ENCODE data around the gene ZDHHC8. TPM values are rescaled to one million over a fixed set of nuclear protein-coding genes. Genes with fewer than 3 reads are reported as not detected.

ZDHHC8 gene
- total and polyA plus RNA-seq, 10 of the 15 experiments (the other 5 are each of a cell fraction or from before 2014, with no cell fraction given) = 0.03 to 46.3 (median 5.3) TPM

GRCh38 chr22:20178915-20179227 lies 47.3 kb downstream of the ZDHHC8 start:
- ATAC-seq (no peak), DNase-seq (ENCODE audit: low read depth, low spot score) (no peak), FAIRE-seq (no peak)
- RAD21 ChIA-PET (ENCODE audit: unreplicated experiment) = no interaction called here
- Histone ChIP-seq H3K36me3 (ENCODE audit: control insufficient read depth in 2 of 2, insufficient read depth in 2 of 2, low read length in 1 of 2) (no peaks in the 10 kb centered on the region), H2AFZ (ENCODE audit: control insufficient read depth, low read depth, low read length) (no peak overlapping the region), H3K27me3 (replicated peaks in 1 of 2; ENCODE audit: control insufficient read depth in 2 of 2, insufficient read depth in 2 of 2, low read length in 1 of 2) (no peaks in the 10 kb centered on the region; a peak in 1 of 4 replicates), H4K20me1 (ENCODE audit: control insufficient read depth, insufficient read depth) (no peaks in the 10 kb centered on the region), H3K4me3 (no peak overlapping the region), H3K27ac (ENCODE audit: control insufficient read depth, insufficient read depth) (no peak overlapping the region), H3K9ac (ENCODE audit: control insufficient read depth, insufficient read depth, low read length) (no peak overlapping the region), H3K9me3 (replicated peaks; ENCODE audit: control insufficient read depth, insufficient read depth, low read length) (no peaks in the 10 kb centered on the region), H3K4me2 (ENCODE audit: control insufficient read depth, insufficient read depth) (no peak overlapping the region), H3K4me1 (ENCODE audit: control insufficient read depth, insufficient read depth, low read length) (no peaks in the 10 kb centered on the region), H3K79me2 (ENCODE audit: control insufficient read depth, insufficient read depth, low read length) (no peaks in the 10 kb centered on the region)
- SMC1A ChIA-PET (ENCODE audit: uncharacterized antibody, unreplicated experiment) = no interaction called here
- in situ Hi-C loops (cut with MboI) = no loop called here
- CTCF ChIA-PET = no interaction called here
- intact Hi-C loops (cut with micrococcal nuclease; ENCODE audit: unreplicated experiment) = no loop called here
- 51% methylated on average over 10 of the region's 10 CpGs for WGBS (ENCODE audit: insufficient coverage, insufficient replicate concordance, low lambda C conversion rate, missing lambda C conversion rate)
- TF ChIP-seq NR2F1 (conservative IDR thresholded peaks at IDR 0.05) = no peak
- no peak for TF ChIP-seq TCF7 (IDR thresholded peaks at IDR 0.05; ENCODE audit: borderline replicate concordance)
- no peak for TF ChIP-seq IKZF1 (conservative IDR thresholded peaks at IDR 0.05)
- no peak for TF ChIP-seq RELA (IDR thresholded peaks at IDR 0.05; ENCODE audit: borderline replicate concordance, partially characterized antibody)
- no peak for TF ChIP-seq SPI1 (IDR thresholded peaks at IDR 0.05; ENCODE audit: borderline replicate concordance, insufficient read depth, low read depth, low read length)
- POLR2A ChIA-PET = no interaction called here
- no TSS peak for BruUV-seq (replicated peaks)

- CTCF ChIA-PET = no interaction called here
- BruUV-seq (replicated peaks) = no TSS peak
- SMC1A ChIA-PET (ENCODE audit: uncharacterized antibody, unreplicated experiment) = no interaction called here
- Histone ChIP-seq H3K36me3 (ENCODE audit: control insufficient read depth in 2 of 2, insufficient read depth in 2 of 2, low read length in 1 of 2) (no peaks in the 10 kb centered on the region), H3K4me1 (ENCODE audit: control insufficient read depth, insufficient read depth, low read length) (no peaks in the 10 kb centered on the region), H3K4me3 (no peak overlapping the region), H3K9ac (ENCODE audit: control insufficient read depth, insufficient read depth, low read length) (no peak overlapping the region), H3K27me3 (replicated peaks in 1 of 2; ENCODE audit: control insufficient read depth in 2 of 2, insufficient read depth in 2 of 2, low read length in 1 of 2) (no peaks in the 10 kb centered on the region; a peak in 1 of 4 replicates), H4K20me1 (ENCODE audit: control insufficient read depth, insufficient read depth) (no peaks in the 10 kb centered on the region), H2AFZ (ENCODE audit: control insufficient read depth, low read depth, low read length) (no peak overlapping the region), H3K79me2 (ENCODE audit: control insufficient read depth, insufficient read depth, low read length) (no peaks in the 10 kb centered on the region), H3K4me2 (ENCODE audit: control insufficient read depth, insufficient read depth) (no peak overlapping the region), H3K27ac (ENCODE audit: control insufficient read depth, insufficient read depth) (no peak overlapping the region), H3K9me3 (replicated peaks; ENCODE audit: control insufficient read depth, insufficient read depth, low read length) (no peaks in the 10 kb centered on the region)
- TF ChIP-seq MEF2B (IDR thresholded peaks at IDR 0.05; ENCODE audit: partially characterized antibody, poor library complexity, severe bottlenecking) (no peak), PKNOX1 (IDR thresholded peaks at IDR 0.05) (no peak), SUPT20H (IDR thresholded peaks at IDR 0.05; ENCODE audit: borderline replicate concordance, control insufficient read depth, low read depth, low read length) (no peak)
- no peak for FAIRE-seq
- intact Hi-C loops (cut with micrococcal nuclease; ENCODE audit: unreplicated experiment) (no loop called here), in situ Hi-C loops (cut with MboI) (no loop called here)
- no peak for DNase-seq (ENCODE audit: low read depth, low spot score)
- 43% methylated on average over 26 of the region's 27 CpGs for WGBS (ENCODE audit: insufficient coverage, insufficient replicate concordance, low lambda C conversion rate, missing lambda C conversion rate)
- RAD21 ChIA-PET (ENCODE audit: unreplicated experiment) = no interaction called here
- ATAC-seq = no peak
- POLR2A ChIA-PET = no interaction called here
Observed at GRCh38 chr22:20179455-20180244, 48.0 kb downstream of the ZDHHC8 start.

Measured in GM12878 (cell line).